Measurements from ENCODE around the gene PDZD7.

GRCh38 chr10:101016814-101017213 lies 14.1 kb downstream of the PDZD7 start:
- TF ChIP-seq CTCF (tag by site-specific recombination; IDR thresholded peaks at IDR 0.05) = no peak
- no peak for TF ChIP-seq ZBTB49 (tag by site-specific recombination; IDR thresholded peaks at IDR 0.05; ENCODE audit: low read depth)
- no peak for TF ChIP-seq PATZ1 (tag by site-specific recombination; IDR thresholded peaks at IDR 0.05)
- no peak for TF ChIP-seq ZNF610 (tag by site-specific recombination; IDR thresholded peaks at IDR 0.05; ENCODE audit: borderline replicate concordance)
- TF ChIP-seq KLF7 (tag by site-specific recombination; IDR thresholded peaks at IDR 0.05; ENCODE audit: borderline replicate concordance) = no peak
- TF ChIP-seq SALL2 (tag by site-specific recombination; IDR thresholded peaks at IDR 0.05; ENCODE audit: borderline replicate concordance) = no peak
- no peak for TF ChIP-seq MYNN (tag by site-specific recombination; IDR thresholded peaks at IDR 0.05; ENCODE audit: borderline replicate concordance)
- no peak for TF ChIP-seq ZNF23 (tag by site-specific recombination; IDR thresholded peaks at IDR 0.05; ENCODE audit: borderline replicate concordance)
- TF ChIP-seq HIC1 (tag by site-specific recombination; IDR thresholded peaks at IDR 0.05) = no peak
- no peak for TF ChIP-seq ZNF530 (tag by site-specific recombination; IDR thresholded peaks at IDR 0.05; ENCODE audit: low read depth)
- TF ChIP-seq ZNF121 (tag by site-specific recombination; IDR thresholded peaks at IDR 0.05) = no peak
- no peak for TF ChIP-seq ZNF362 (tag by site-specific recombination; IDR thresholded peaks at IDR 0.05)
- no peak for TF ChIP-seq ZNF335 (tag by site-specific recombination; conservative IDR thresholded peaks at IDR 0.05)
- no peak for TF ChIP-seq ZNF274 (IDR thresholded peaks at IDR 0.05; ENCODE audit: low read length)
- no peak for TF ChIP-seq ZNF274 (tag by site-specific recombination; IDR thresholded peaks at IDR 0.05; ENCODE audit: borderline replicate concordance)
